B cell (primary cell): Measurements from ENCODE around the gene TMEM30A. TPM values are rescaled to one million over a fixed set of nuclear protein-coding genes. Genes with fewer than 3 reads are reported as not detected.
A peak's percentile ranks its signal among the peaks of the same experiment; 100 is the strongest.

Experiments used
- ATAC-seq: fragments of 200-7000 bp; cut with Tn5 transposase; one replicate; pipeline ENCODE4 v1.10.0; 2021; ENCODE audit warnings: low read depth, mild to moderate bottlenecking, moderate number of reproducible peaks, moderate library complexity
- CTCF ChIA-PET: fragments of 350-600 bp; sonication (Branson Sonifier 250); formaldehyde crosslinking; loops from one replicate; lab custom pipeline; 2021; ENCODE audit warnings: antibody characterized with exemption, inconsistent platforms; lab: Charles Lee
- POLR2A ChIA-PET: fragments of 350-600 bp; sonication (Branson Sonifier 250); formaldehyde crosslinking; loops from one replicate; lab custom pipeline; 2021; ENCODE audit warnings: antibody characterized with exemption; lab: Charles Lee
- DNase-seq: peaks from one replicate; pipeline ENCODE4 v3.0.0; 2013
- H2AFZ ChIP-seq: 2 replicates; pipeline ENCODE4 v1.6.1; 2012; ENCODE audit warnings: mild to moderate bottlenecking, low read depth, low read length; ENCODE audit not compliant: insufficient read depth, poor library complexity, severe bottlenecking
- H3K27ac ChIP-seq, 2 donors: 1 replicate in 1 of 2; 2 replicates in 1 of 2; pipeline ENCODE4 v1.5.1; 2012 to 2013; ENCODE audit warnings: low read length in 2 of 2, mild to moderate bottlenecking in 2 of 2, moderate library complexity in 1 of 2
- H3K27me3 ChIP-seq, 4 experiments: fragments of 200-600 bp in 1 of 4; sonication (generic) in 1 of 4; replicated peaks in 1 of 4; 1 replicate in 2 of 4; 2 replicates in 2 of 4; pipeline versions ENCODE4 v1.6.1 to v1.7.0; 2013 to 2016; ENCODE audit warnings: low read length in 3 of 4, mild to moderate bottlenecking in 2 of 4, mixed read lengths in 1 of 4, moderate library complexity in 1 of 4; ENCODE audit not compliant: insufficient read depth in 4 of 4, control insufficient read depth in 3 of 4; ENCODE audit errors: control extremely low read depth in 1 of 4
- H3K36me3 ChIP-seq, 2 experiments: replicated peaks in 1 of 2; 1 replicate in 1 of 2; 2 replicates in 1 of 2; pipeline versions ENCODE4 v1.6.1 to v1.7.1; 2013; ENCODE audit warnings: low read length in 1 of 2; ENCODE audit not compliant: insufficient read depth in 2 of 2, control insufficient read depth in 1 of 2; ENCODE audit errors: control extremely low read depth in 1 of 2, extremely low read depth in 1 of 2
- H3K4me1 ChIP-seq, 2 donors: fragments of 200-600 bp in 1 of 2; sonication (generic) in 1 of 2; 1 replicate in 1 of 2; 2 replicates in 1 of 2; pipeline versions ENCODE4 v1.5.1 to v1.6.1; 2013 to 2017; ENCODE audit warnings: low read length in 2 of 2; ENCODE audit not compliant: control insufficient read depth in 2 of 2, insufficient read depth in 2 of 2
- H3K4me2 ChIP-seq: replicated peaks from 2 replicates; pipeline ENCODE3; 2012; ENCODE audit warnings: mild to moderate bottlenecking, low read depth, low read length; ENCODE audit not compliant: poor library complexity, severe bottlenecking
- H3K4me3 ChIP-seq, 5 experiments: fragments of 200-600 bp in 1 of 5; sonication (generic) in 1 of 5; 1 replicate in 3 of 5; 2 replicates in 2 of 5; pipeline versions ENCODE4 v1.5.1 to v1.7.0; 2011 to 2016; ENCODE audit warnings: low read length in 4 of 5, mild to moderate bottlenecking in 4 of 5, low read depth in 2 of 5, control low read depth in 1 of 5, moderate library complexity in 1 of 5; ENCODE audit not compliant: insufficient read depth in 1 of 5; ENCODE audit errors: control extremely low read depth in 1 of 5, extremely low read depth in 1 of 5
- H3K79me2 ChIP-seq: fragments of 200-600 bp; sonication (generic); one replicate; pipeline ENCODE4 v1.6.0; 2016; ENCODE audit warnings: low read length; ENCODE audit not compliant: control insufficient read depth, insufficient read depth
- H3K9ac ChIP-seq: fragments of 200-600 bp; sonication (generic); 2 replicates; pipeline ENCODE4 v1.6.1; 2017; ENCODE audit warnings: mild to moderate bottlenecking, low read length, moderate library complexity
- H3K9me3 ChIP-seq, 3 donors: one replicate each; pipeline versions ENCODE4 v1.6.1 to v1.7.1; 2013; ENCODE audit warnings: low read length in 2 of 3; ENCODE audit not compliant: control insufficient read depth in 2 of 3, insufficient read depth in 1 of 3; ENCODE audit errors: control extremely low read depth in 1 of 3
- H4K20me1 ChIP-seq: 2 replicates; pipeline ENCODE4 v1.6.0; 2012; ENCODE audit warnings: mild to moderate bottlenecking, low read length; ENCODE audit not compliant: insufficient read depth, control insufficient read depth, poor library complexity, severe bottlenecking
- H3K27ac Mint-ChIP-seq: one replicate; pipeline ENCODE4 v1.8.0; 2021; ENCODE audit warnings: mixed read lengths
- H3K27me3 Mint-ChIP-seq: one replicate; pipeline ENCODE4 v1.8.0; 2021; ENCODE audit warnings: mixed read lengths
- H3K4me1 Mint-ChIP-seq: one replicate; pipeline ENCODE4 v1.8.0; 2021; ENCODE audit warnings: mixed read lengths
- H3K4me3 Mint-ChIP-seq: one replicate; pipeline ENCODE4 v1.8.0; 2021; ENCODE audit warnings: mixed read lengths
- H3K9me3 Mint-ChIP-seq: one replicate; pipeline ENCODE4 v1.8.0; 2022; ENCODE audit warnings: mixed read lengths; ENCODE audit not compliant: insufficient read depth
- EZH2 ChIP-seq: IDR thresholded peaks from 2 replicates; pipeline ENCODE4 v1.6.1; 2012; ENCODE audit warnings: borderline replicate concordance, low read depth, mild to moderate bottlenecking, moderate library complexity, low read length; ENCODE audit not compliant: insufficient read depth, poor library complexity, severe bottlenecking
- WGBS: methylation state at CpG from one replicate; pipeline ENCODE4 v1.1.5; 2013; ENCODE audit warnings: missing lambda C conversion rate; ENCODE audit not compliant: insufficient coverage; 5-methylcytosine and 5-hydroxymethylcytosine counted together
- intact Hi-C: fragments of 100-400 bp; cut with micrococcal nuclease; formaldehyde crosslinking; loops from one replicate; pipeline ENCODE4 v1.10.0; 2022
- polyA plus RNA-seq: library from polyadenylated mRNA; depleted of rRNA; stranded (reverse); fragments of >200 nt; gene quantifications from 2 replicates; pipeline ENCODE4 v1.2.3, GENCODE V29; 2012
- total RNA-seq, 2 donors: library from RNA; stranded (reverse); fragments of 120-200 nt in 1 of 2; gene quantifications; 1 replicate in 1 of 2; 2 replicates in 1 of 2; pipeline versions ENCODE4 v1.2.3 to v1.2.4, GENCODE V29; 2013 to 2022
- TF ChIP-seq, protein P1 (sequence below): fragments of 200-600 bp; IDR thresholded peaks from one replicate; pipeline ENCODE4 v1.8.0; 2022; ENCODE audit warnings: antibody characterized with exemption, mild to moderate bottlenecking

The TMEM30A gene
- total and polyA plus RNA-seq, 2 donors (not counting 1 experiment from before 2014, with no cell fraction given), result 4.7 to 53.9 TPM

DNA sequence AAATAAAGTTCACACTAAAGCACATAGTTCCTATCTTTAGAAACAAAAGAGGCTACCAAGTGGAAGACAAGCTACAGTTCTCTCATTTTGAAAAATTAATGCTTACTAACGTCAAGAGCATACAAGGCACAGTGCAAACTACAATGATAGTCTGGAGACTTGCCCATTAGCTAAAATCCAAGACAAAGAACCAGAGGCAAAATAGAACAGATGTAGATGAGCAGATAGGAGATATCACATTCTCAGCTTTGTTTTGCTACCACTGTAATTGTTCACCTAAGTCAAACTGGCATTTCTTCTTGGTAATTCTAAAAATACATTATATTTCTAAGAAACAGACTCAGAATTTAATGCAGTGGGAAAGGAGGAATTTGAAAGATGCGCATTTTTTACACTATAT lies 5.2 kb downstream of the TMEM30A start:
- H2AFZ ChIP-seq, result no peak overlapping the region
- H3K4me1 ChIP-seq, result peaks cover 12 to 22% of the 10 kb centered on the region in 2 donors
- ChIA-PET CTCF (interaction anchor here (1.0 to 2.4 kb wide), 4 partner anchors 10 to 15 kb away, joined by 3 to 14 read pairs (median 4); no protein-coding TSS in a partner anchor), POLR2A (no interaction called here)
- no peak overlapping the region for H3K9ac ChIP-seq
- H3K36me3 ChIP-seq, result no peaks in the 10 kb centered on the region
- H3K4me3 Mint-ChIP-seq, result no peak overlapping the region
- H3K4me2 ChIP-seq, result no peak overlapping the region
- intact Hi-C loops, result no loop called here
- H3K4me3 ChIP-seq, result no peak overlapping the region
- WGBS, result no CpG with 5 or more reads among the region's 2 CpGs
- TF ChIP-seq EZH2, result no peak
- TF ChIP-seq, protein P1, sequence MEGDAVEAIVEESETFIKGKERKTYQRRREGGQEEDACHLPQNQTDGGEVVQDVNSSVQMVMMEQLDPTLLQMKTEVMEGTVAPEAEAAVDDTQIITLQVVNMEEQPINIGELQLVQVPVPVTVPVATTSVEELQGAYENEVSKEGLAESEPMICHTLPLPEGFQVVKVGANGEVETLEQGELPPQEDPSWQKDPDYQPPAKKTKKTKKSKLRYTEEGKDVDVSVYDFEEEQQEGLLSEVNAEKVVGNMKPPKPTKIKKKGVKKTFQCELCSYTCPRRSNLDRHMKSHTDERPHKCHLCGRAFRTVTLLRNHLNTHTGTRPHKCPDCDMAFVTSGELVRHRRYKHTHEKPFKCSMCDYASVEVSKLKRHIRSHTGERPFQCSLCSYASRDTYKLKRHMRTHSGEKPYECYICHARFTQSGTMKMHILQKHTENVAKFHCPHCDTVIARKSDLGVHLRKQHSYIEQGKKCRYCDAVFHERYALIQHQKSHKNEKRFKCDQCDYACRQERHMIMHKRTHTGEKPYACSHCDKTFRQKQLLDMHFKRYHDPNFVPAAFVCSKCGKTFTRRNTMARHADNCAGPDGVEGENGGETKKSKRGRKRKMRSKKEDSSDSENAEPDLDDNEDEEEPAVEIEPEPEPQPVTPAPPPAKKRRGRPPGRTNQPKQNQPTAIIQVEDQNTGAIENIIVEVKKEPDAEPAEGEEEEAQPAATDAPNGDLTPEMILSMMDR, result no peak
- no peaks in the 10 kb centered on the region for H3K9me3 ChIP-seq
- DNase-seq (no peak), ATAC-seq (no peak)
- H3K27me3 ChIP-seq, result no peaks in the 10 kb centered on the region
- H3K4me1 Mint-ChIP-seq, result peaks cover 45% of the 10 kb centered on the region
- peak overlapping the region; percentile 22 for H3K27ac Mint-ChIP-seq
- H4K20me1 ChIP-seq, result peaks cover 16% of the 10 kb centered on the region
- no peak overlapping the region for H3K27ac ChIP-seq
- no peaks in the 10 kb centered on the region for H3K9me3 Mint-ChIP-seq
- peaks cover 87% of the 10 kb centered on the region for H3K79me2 ChIP-seq
- no peaks in the 10 kb centered on the region for H3K27me3 Mint-ChIP-seq

DNA sequence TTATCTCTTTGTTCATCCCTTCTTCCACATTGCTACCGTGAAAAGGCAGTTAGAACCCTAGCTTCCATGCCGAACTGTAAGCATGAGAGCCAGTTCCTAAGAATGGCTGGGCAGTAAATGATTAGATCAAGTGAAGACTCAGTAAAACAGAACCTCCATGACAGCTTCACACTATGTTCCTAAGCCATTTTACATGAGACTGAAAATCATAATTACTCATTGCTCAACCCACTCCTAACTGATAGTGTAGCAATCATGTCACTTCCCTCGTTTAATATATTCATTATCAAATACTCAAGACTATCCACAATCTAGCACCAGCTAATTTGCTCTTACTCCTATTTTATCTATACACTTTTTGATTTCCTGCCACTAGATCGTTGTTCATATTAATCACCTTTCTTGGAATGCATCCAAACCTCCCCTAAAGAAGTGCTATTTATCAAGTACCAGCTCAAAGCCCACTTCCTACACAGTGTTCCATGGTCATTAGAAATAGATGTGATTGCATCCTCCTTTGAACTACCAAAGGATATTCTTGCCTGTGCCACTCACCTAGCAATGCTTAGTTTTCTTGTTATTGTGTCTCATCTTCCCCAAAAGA lies 6.0 kb downstream of the TMEM30A start:
- TF ChIP-seq EZH2, result no peak
- TF ChIP-seq, protein P1, result no peak
- Histone ChIP-seq H4K20me1 (peaks cover 24% of the 10 kb centered on the region), H2AFZ (no peak overlapping the region), H3K9ac (no peak overlapping the region), H3K27ac (no peak overlapping the region), H3K4me2 (no peak overlapping the region), H3K27me3 (no peaks in the 10 kb centered on the region), H3K4me3 (no peak overlapping the region), H3K79me2 (peaks cover 87% of the 10 kb centered on the region), H3K36me3 (no peaks in the 10 kb centered on the region), H3K4me1 (peaks cover 6 to 18% of the 10 kb centered on the region in 2 donors), H3K9me3 (no peaks in the 10 kb centered on the region)
- ATAC-seq (no peak), DNase-seq (no peak)
- no peaks in the 10 kb centered on the region for H3K27me3 Mint-ChIP-seq
- peaks cover 52% of the 10 kb centered on the region for H3K4me1 Mint-ChIP-seq
- H3K9me3 Mint-ChIP-seq, result no peaks in the 10 kb centered on the region
- WGBS, result 53% methylated on average over 3 of the region's 4 CpGs
- no peak overlapping the region for H3K4me3 Mint-ChIP-seq
- ChIA-PET POLR2A (no interaction called here), CTCF (interaction anchor here (1.0 to 2.4 kb wide), 3 partner anchors 11 to 19 kb away, joined by 3 to 14 read pairs (median 4); no protein-coding TSS in a partner anchor)
- intact Hi-C loops, result no loop called here
- no peak overlapping the region for H3K27ac Mint-ChIP-seq
